Smooth muscle cell (in vitro differentiated cells): ENCODE measurements around the gene KRTAP5-3. TPM values are rescaled to one million over a fixed set of nuclear protein-coding genes. Genes with fewer than 3 reads are reported as not detected.
"Not testable (repeated sequence)": the region's sequence is repeated elsewhere in the genome, so short reads cannot be mapped to it uniquely, and the experiment has no call there.

Source experiments
- DNase-seq: peaks from one replicate; lab custom pipeline; 2025; ENCODE audit not compliant: unreplicated experiment; lab: John Stamatoyannopoulos, UW
- H2AFZ ChIP-seq: fragments of 200-600 bp; sonication (generic); 2 replicates; pipeline ENCODE4 v1.6.0; 2016; ENCODE audit warnings: antibody characterized with exemption, low read depth, mild to moderate bottlenecking
- H3F3A ChIP-seq: fragments of 200-600 bp; sonication (generic); 2 replicates; pipeline ENCODE4 v1.6.0; 2017; ENCODE audit warnings: antibody characterized with exemption, low read depth
- H3K27ac ChIP-seq: fragments of 200-600 bp; sonication (generic); 2 replicates; pipeline ENCODE4 v1.5.1; 2016; ENCODE audit warnings: low read depth, mild to moderate bottlenecking
- H3K27me3 ChIP-seq: fragments of 200-600 bp; sonication (generic); 2 replicates; pipeline ENCODE4 v1.6.1; 2016; ENCODE audit warnings: low read depth, mild to moderate bottlenecking
- H3K36me3 ChIP-seq: fragments of 200-600 bp; sonication (generic); 2 replicates; pipeline ENCODE4 v1.5.1; 2016; ENCODE audit warnings: low read depth
- H3K4me1 ChIP-seq: fragments of 200-600 bp; sonication (generic); 2 replicates; pipeline ENCODE4 v1.5.1; 2016; ENCODE audit warnings: low read depth
- H3K4me2 ChIP-seq: fragments of 200-600 bp; sonication (generic); 2 replicates; pipeline ENCODE4 v1.6.0; 2016; ENCODE audit warnings: mild to moderate bottlenecking
- H3K4me3 ChIP-seq: fragments of 200-600 bp; sonication (generic); 2 replicates; pipeline ENCODE4 v1.5.1; 2016; ENCODE audit warnings: mild to moderate bottlenecking
- H3K79me2 ChIP-seq: fragments of 200-600 bp; sonication (generic); 2 replicates; pipeline ENCODE4 v1.6.0; 2016; ENCODE audit warnings: low read depth, mild to moderate bottlenecking
- H3K9ac ChIP-seq: fragments of 200-600 bp; sonication (generic); 2 replicates; pipeline ENCODE4 v1.6.0; 2016; ENCODE audit warnings: low read depth
- H3K9me3 ChIP-seq: fragments of 200-600 bp; sonication (generic); replicated peaks from 2 replicates; pipeline ENCODE4 v1.5.1; 2016; ENCODE audit warnings: low read depth
- H4K20me1 ChIP-seq: fragments of 200-600 bp; sonication (generic); 2 replicates; pipeline ENCODE4 v1.6.0; 2016; ENCODE audit warnings: low read depth
- WGBS: methylation state at CpG from one replicate; pipeline ENCODE4 v1.1.7; 2016; ENCODE audit warnings: low lambda C conversion rate; 5-methylcytosine and 5-hydroxymethylcytosine counted together
- polyA plus RNA-seq: library from polyadenylated mRNA; unstranded; fragments of >200 nt; fragmentation: Nextera tagmentation; extraction: Ambion mirVana; gene quantifications from 2 replicates; pipeline ENCODE4 v1.2.1, GENCODE V29; 2016
- total RNA-seq: library from RNA; depleted of rRNA; stranded (reverse); fragments of >200 nt; gene quantifications from 2 replicates; pipeline ENCODE4 v1.2.3, GENCODE V29; 2014
- TF ChIP-seq, protein P1 (sequence below): fragments of 200-600 bp; sonication (generic); IDR thresholded peaks from 2 replicates; pipeline ENCODE4 v1.5.1; 2017; ENCODE audit warnings: borderline replicate concordance, mild to moderate bottlenecking, antibody characterized with exemption; ENCODE audit not compliant: insufficient read depth, poor library complexity, severe bottlenecking

KRTAP5-3 gene
- total and polyA plus RNA-seq, 2 experiments from 2014 or later, result not detected

DNA sequence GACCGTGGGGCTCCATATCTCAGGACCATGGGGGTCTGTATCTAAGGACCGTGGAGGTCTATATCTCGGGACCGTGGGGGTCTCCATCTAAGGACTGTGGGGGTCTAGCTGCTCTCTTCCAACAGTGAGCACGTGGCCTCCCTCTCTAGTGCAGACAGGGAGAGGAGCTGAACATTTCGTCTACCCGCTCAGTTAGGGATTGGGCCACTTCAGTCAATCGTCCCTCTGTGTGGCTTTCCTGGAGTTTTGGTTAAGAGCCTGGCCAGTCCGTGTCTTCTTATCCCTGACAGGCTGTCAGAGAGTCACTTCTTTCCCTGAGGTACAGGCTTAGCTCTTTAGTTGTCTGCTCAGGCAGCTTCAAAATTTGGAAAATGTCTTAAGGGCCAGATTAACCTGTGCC lies 26.3 kb downstream of the KRTAP5-3 start:
- Histone ChIP-seq H3K27me3 (no peaks in the 10 kb centered on the region), H3K79me2 (no peaks in the 10 kb centered on the region), H3K27ac (no peak overlapping the region), H2AFZ (no peak overlapping the region), H3K4me3 (no peak overlapping the region), H3K4me2 (no peak overlapping the region), H4K20me1 (no peaks in the 10 kb centered on the region), H3K9ac (no peak overlapping the region), H3K36me3 (no peaks in the 10 kb centered on the region), H3K4me1 (no peaks in the 10 kb centered on the region), H3K9me3 (no peaks in the 10 kb centered on the region), H3F3A (no peaks in the 10 kb centered on the region)
- TF ChIP-seq, protein P1, sequence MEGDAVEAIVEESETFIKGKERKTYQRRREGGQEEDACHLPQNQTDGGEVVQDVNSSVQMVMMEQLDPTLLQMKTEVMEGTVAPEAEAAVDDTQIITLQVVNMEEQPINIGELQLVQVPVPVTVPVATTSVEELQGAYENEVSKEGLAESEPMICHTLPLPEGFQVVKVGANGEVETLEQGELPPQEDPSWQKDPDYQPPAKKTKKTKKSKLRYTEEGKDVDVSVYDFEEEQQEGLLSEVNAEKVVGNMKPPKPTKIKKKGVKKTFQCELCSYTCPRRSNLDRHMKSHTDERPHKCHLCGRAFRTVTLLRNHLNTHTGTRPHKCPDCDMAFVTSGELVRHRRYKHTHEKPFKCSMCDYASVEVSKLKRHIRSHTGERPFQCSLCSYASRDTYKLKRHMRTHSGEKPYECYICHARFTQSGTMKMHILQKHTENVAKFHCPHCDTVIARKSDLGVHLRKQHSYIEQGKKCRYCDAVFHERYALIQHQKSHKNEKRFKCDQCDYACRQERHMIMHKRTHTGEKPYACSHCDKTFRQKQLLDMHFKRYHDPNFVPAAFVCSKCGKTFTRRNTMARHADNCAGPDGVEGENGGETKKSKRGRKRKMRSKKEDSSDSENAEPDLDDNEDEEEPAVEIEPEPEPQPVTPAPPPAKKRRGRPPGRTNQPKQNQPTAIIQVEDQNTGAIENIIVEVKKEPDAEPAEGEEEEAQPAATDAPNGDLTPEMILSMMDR, result no peak
- WGBS, result 91% methylated on average over 9 of the region's 9 CpGs
- no peak for DNase-seq

DNA sequence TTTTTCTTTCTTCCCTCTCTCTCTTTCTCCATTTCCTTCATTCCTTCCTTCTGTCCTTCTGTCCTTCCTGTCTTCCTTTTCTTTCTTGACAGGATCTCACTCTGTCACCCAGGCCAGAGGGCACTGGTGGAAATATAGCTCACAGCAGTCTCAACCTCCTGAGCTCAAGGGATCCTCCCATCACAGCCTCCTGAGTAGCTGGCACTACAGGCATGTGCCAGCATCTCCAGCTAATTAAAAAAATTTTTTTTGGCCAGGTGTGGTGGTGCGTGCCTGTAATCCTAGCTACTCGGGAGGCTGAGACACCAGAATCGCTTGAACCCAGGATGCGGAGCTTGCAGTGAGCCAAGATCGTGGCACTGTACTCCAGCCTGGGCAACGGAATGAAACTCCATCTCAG lies 31.4 kb downstream of the KRTAP5-3 start:
- Histone ChIP-seq H3K27me3 (peaks cover 29% of the 10 kb centered on the region), H3K9ac (no peak overlapping the region), H3K4me3 (no peak overlapping the region), H3K27ac (no peak overlapping the region), H3K36me3 (no peaks in the 10 kb centered on the region), H3K4me2 (no peak overlapping the region), H3K79me2 (no peaks in the 10 kb centered on the region), H4K20me1 (no peaks in the 10 kb centered on the region), H3K9me3 (no peaks in the 10 kb centered on the region), H2AFZ (no peak overlapping the region), H3K4me1 (no peaks in the 10 kb centered on the region), H3F3A (no peaks in the 10 kb centered on the region)
- TF ChIP-seq, protein P1, result no peak
- no peak for DNase-seq
- 87% methylated on average over 6 of the region's 6 CpGs for WGBS

DNA sequence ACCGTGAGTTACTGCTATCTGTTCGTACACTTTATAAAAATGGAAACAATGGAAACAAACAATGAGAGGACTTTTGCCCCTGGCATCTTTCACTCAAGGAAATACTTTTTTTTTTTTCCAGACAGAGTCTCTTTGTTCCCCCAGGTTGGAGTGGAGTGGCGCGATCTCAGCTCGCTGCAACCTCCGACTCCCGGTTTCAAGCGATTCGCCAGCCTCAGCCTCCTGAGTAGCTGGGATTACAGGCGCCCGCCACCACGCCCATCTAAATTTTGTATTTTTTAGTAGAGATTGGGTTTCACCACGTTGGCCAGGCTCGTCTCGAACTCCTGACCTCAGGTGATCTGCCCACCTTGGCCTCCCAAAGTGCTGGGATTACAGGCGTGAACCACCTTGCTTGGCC lies 32.5 kb downstream of the KRTAP5-3 start:
- not testable (repeated sequence) for DNase-seq, H3K4me2 ChIP-seq, H3K79me2 ChIP-seq, H3F3A ChIP-seq, H4K20me1 ChIP-seq, H3K4me1 ChIP-seq, H3K36me3 ChIP-seq, H3K4me3 ChIP-seq, H3K9me3 ChIP-seq, H3K9ac ChIP-seq, H2AFZ ChIP-seq, H3K27ac ChIP-seq
- WGBS, result 90% methylated on average over 16 of the region's 16 CpGs
- H3K27me3 ChIP-seq, result peaks cover 29% of the 10 kb centered on the region

DNA sequence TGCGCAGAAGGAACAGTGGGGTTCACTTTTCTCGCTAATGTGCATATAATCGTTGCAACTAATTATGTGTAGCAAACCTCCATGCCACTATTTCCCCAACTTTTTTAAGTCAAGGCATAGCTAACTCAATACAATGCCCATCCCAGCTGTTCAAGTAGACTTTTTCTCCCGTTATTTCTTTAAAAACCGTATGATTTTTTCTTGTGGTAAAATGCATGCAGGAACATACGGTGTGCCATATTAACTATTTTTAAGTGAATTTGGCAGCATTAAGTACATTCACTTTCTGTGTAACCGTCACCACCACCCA lies 33.4 kb downstream of the KRTAP5-3 start:
- no peak overlapping the region for H3K27ac ChIP-seq
- no peak overlapping the region for H3K4me3 ChIP-seq
- H3K36me3 ChIP-seq, result no peaks in the 10 kb centered on the region
- no peak overlapping the region for H2AFZ ChIP-seq
- peaks cover 6% of the 10 kb centered on the region for H3K79me2 ChIP-seq
- no peaks in the 10 kb centered on the region for H3K9me3 ChIP-seq
- TF ChIP-seq, protein P1, result no peak
- no peak for DNase-seq
- H4K20me1 ChIP-seq, result peaks cover 13% of the 10 kb centered on the region
- H3K9ac ChIP-seq, result no peak overlapping the region
- no peak overlapping the region for H3K4me2 ChIP-seq
- no peaks in the 10 kb centered on the region for H3K4me1 ChIP-seq
- no peaks in the 10 kb centered on the region for H3F3A ChIP-seq
- 36% methylated on average over 7 of the region's 7 CpGs for WGBS
- peaks cover 29% of the 10 kb centered on the region for H3K27me3 ChIP-seq
